Naive thymus-derived CD4-positive, alpha-beta T cell (primary cell): Measurements from ENCODE around the gene HS2ST1. TPM values are rescaled to one million over a fixed set of nuclear protein-coding genes. Genes with fewer than 3 reads are reported as not detected.

ENCODE experiments used
- ATAC-seq: fragments of 150-1000 bp; cut with Tn5 transposase; 2 replicates; pipeline ENCODE4 v1.10.0; 2021; ENCODE audit warnings: mild to moderate bottlenecking, moderate library complexity
- CTCF ChIA-PET: fragments of 350-600 bp; sonication (Branson Sonifier 250); formaldehyde crosslinking; loops from one replicate; lab custom pipeline; 2021; ENCODE audit warnings: antibody characterized with exemption; lab: Charles Lee
- POLR2A ChIA-PET: fragments of 350-600 bp; sonication (Branson Sonifier 250); formaldehyde crosslinking; loops from one replicate; lab custom pipeline; 2021; ENCODE audit warnings: antibody characterized with exemption, inconsistent platforms; lab: Charles Lee
- DNase-seq, 9 donors: peaks; one replicate each; pipeline versions ENCODE4 v3.0.0 to v3.0.0-alpha.2; 2020 to 2022; ENCODE audit warnings: mixed read lengths in 1 of 9
- H3K27ac ChIP-seq: one replicate; pipeline ENCODE4 v1.7.0; 2013; ENCODE audit warnings: mild to moderate bottlenecking, low read depth, low read length, moderate library complexity
- H3K27me3 ChIP-seq, 2 donors: one replicate each; pipeline ENCODE4 v1.7.0; 2013; ENCODE audit warnings: low read length in 2 of 2, mild to moderate bottlenecking in 2 of 2, moderate library complexity in 2 of 2; ENCODE audit not compliant: control insufficient read depth in 2 of 2, insufficient read depth in 2 of 2
- H3K36me3 ChIP-seq, 3 experiments: 1 replicate in 2 of 3; 2 replicates in 1 of 3; pipeline ENCODE4 v1.7.0; 2013; ENCODE audit warnings: low read length in 3 of 3, mild to moderate bottlenecking in 3 of 3, moderate library complexity in 1 of 3; ENCODE audit not compliant: insufficient read depth in 3 of 3, control insufficient read depth in 2 of 3
- H3K4me1 ChIP-seq, 2 donors: one replicate each; pipeline ENCODE4 v1.7.0; 2013; ENCODE audit warnings: low read length in 2 of 2, mild to moderate bottlenecking in 2 of 2, moderate library complexity in 1 of 2; ENCODE audit not compliant: control insufficient read depth in 2 of 2, insufficient read depth in 2 of 2
- H3K4me3 ChIP-seq: 2 replicates; pipeline ENCODE4 v1.7.0; 2013; ENCODE audit warnings: mild to moderate bottlenecking, low read length
- H3K9me3 ChIP-seq, 3 experiments: 1 replicate in 2 of 3; 2 replicates in 1 of 3; pipeline ENCODE4 v1.7.0; 2013; ENCODE audit warnings: low read length in 3 of 3; ENCODE audit not compliant: control insufficient read depth in 2 of 3
- H3K27ac Mint-ChIP-seq, 9 donors: one replicate each; pipeline ENCODE4 v1.8.0; 2020 to 2022; ENCODE audit warnings: mixed read lengths in 9 of 9, mild to moderate bottlenecking in 8 of 9, moderate library complexity in 5 of 9, inconsistent platforms in 2 of 9
- H3K27me3 Mint-ChIP-seq, 5 donors: one replicate each; pipeline ENCODE4 v1.8.0; 2021 to 2022; ENCODE audit warnings: mixed read lengths in 5 of 5, mild to moderate bottlenecking in 1 of 5
- H3K36me3 Mint-ChIP-seq, 5 donors: one replicate each; pipeline ENCODE4 v1.8.0; 2020 to 2022; ENCODE audit warnings: mixed read lengths in 5 of 5, mild to moderate bottlenecking in 3 of 5, inconsistent platforms in 1 of 5
- H3K4me1 Mint-ChIP-seq, 7 donors: one replicate each; pipeline ENCODE4 v1.8.0; 2020 to 2022; ENCODE audit warnings: mixed read lengths in 7 of 7, mild to moderate bottlenecking in 3 of 7, inconsistent platforms in 1 of 7
- H3K4me3 Mint-ChIP-seq, 10 donors: one replicate each; pipeline ENCODE4 v1.8.0; 2020 to 2022; ENCODE audit warnings: mild to moderate bottlenecking in 10 of 10, mixed read lengths in 10 of 10, moderate library complexity in 6 of 10, inconsistent platforms in 2 of 10
- H3K9me3 Mint-ChIP-seq, 11 donors: one replicate each; pipeline ENCODE4 v1.8.0; 2020 to 2022; ENCODE audit warnings: mixed read lengths in 11 of 11, mild to moderate bottlenecking in 4 of 11, inconsistent platforms in 1 of 11, moderate library complexity in 1 of 11
- intact Hi-C, 2 donors: fragments of 100-400 bp; cut with micrococcal nuclease; formaldehyde crosslinking; loops; one replicate each; pipeline ENCODE4 v1.15.1; 2023
- polyA plus RNA-seq, 2 donors: library from polyadenylated mRNA; unstranded; fragments of 300-500 nt; fragmentation: Illumina TruSeq; gene quantifications; one replicate each; pipeline ENCODE4 v1.2.3, GENCODE V29; 2021
- total RNA-seq, 6 experiments: library from RNA in 5 of 6; stranded (reverse) in 5 of 6; gene quantifications; 1 replicate in 5 of 6; 2 replicates in 1 of 6; pipeline ENCODE4 v1.2.3 and lab custom pipeline; 2021 to 2026

The HS2ST1 gene
- total and polyA plus RNA-seq, 7 experiments from 2014 or later, result 7.1 to 18.3 (median 10.2) TPM

- Mint-ChIP-seq H3K27ac (no peak overlapping the region), H3K4me3 (no peak overlapping the region), H3K4me1 (no peaks in the 10 kb centered on the region), H3K36me3 (peaks cover 5 to 42% (median 16%) of the 10 kb centered on the region in 5 donors), H3K9me3 (peaks cover 0 to 15% (median 6%) of the 10 kb centered on the region in 11 donors), H3K27me3 (no peaks in the 10 kb centered on the region)
- H3K4me1 ChIP-seq, result no peaks in the 10 kb centered on the region
- H3K27ac ChIP-seq, result no peak overlapping the region
- DNase-seq (no peak), ATAC-seq (no peak)
- no peaks in the 10 kb centered on the region for H3K36me3 ChIP-seq
- intact Hi-C loops, result no loop called here
- H3K9me3 ChIP-seq, result peaks cover 0 to 8% (median 0%) of the 10 kb centered on the region in 3 experiments
- H3K27me3 ChIP-seq, result no peaks in the 10 kb centered on the region
- ChIA-PET POLR2A (no interaction called here), CTCF (no interaction called here)
- no peak overlapping the region for H3K4me3 ChIP-seq
These were observed 190.5 kb downstream of the HS2ST1 start for GRCh38 chr1:87104945-87105344.

GRCh38 chr1:87106144-87106543 lies 191.7 kb downstream of the HS2ST1 start:
- no peak overlapping the region for H3K27ac Mint-ChIP-seq
- ChIA-PET POLR2A (no interaction called here), CTCF (no interaction called here)
- no peaks in the 10 kb centered on the region for H3K36me3 ChIP-seq
- H3K4me3 Mint-ChIP-seq, result no peak overlapping the region
- H3K9me3 Mint-ChIP-seq, result peaks cover 0 to 6% (median 4%) of the 10 kb centered on the region in 11 donors
- peaks cover 5 to 35% (median 16%) of the 10 kb centered on the region in 5 donors for H3K36me3 Mint-ChIP-seq
- H3K4me3 ChIP-seq, result no peak overlapping the region
- ATAC-seq, result no peak
- H3K9me3 ChIP-seq, result no peaks in the 10 kb centered on the region
- no peaks in the 10 kb centered on the region for H3K4me1 Mint-ChIP-seq
- H3K27me3 Mint-ChIP-seq, result no peaks in the 10 kb centered on the region
- no peak for DNase-seq
- intact Hi-C loops, result no loop called here
- no peak overlapping the region for H3K27ac ChIP-seq
- H3K4me1 ChIP-seq, result no peaks in the 10 kb centered on the region
- no peaks in the 10 kb centered on the region for H3K27me3 ChIP-seq

GRCh38 chr1:87106867-87107266 lies 192.4 kb downstream of the HS2ST1 start:
- CTCF ChIA-PET, result no interaction called here

GRCh38 chr1:87108228-87108627 lies 193.8 kb downstream of the HS2ST1 start:
- Mint-ChIP-seq H3K36me3 (peaks cover 0 to 25% (median 6%) of the 10 kb centered on the region in 5 donors), H3K4me3 (no peak overlapping the region), H3K4me1 (no peaks in the 10 kb centered on the region), H3K9me3 (no peaks in the 10 kb centered on the region), H3K27ac (no peak overlapping the region), H3K27me3 (no peaks in the 10 kb centered on the region)
- H3K9me3 ChIP-seq, result no peaks in the 10 kb centered on the region
- no peaks in the 10 kb centered on the region for H3K27me3 ChIP-seq
- H3K36me3 ChIP-seq, result no peaks in the 10 kb centered on the region
- DNase-seq (no peak), ATAC-seq (no peak)
- H3K4me3 ChIP-seq, result no peak overlapping the region
- H3K27ac ChIP-seq, result no peak overlapping the region
- CTCF ChIA-PET, result no interaction called here
- intact Hi-C loops, result no loop called here
- no peaks in the 10 kb centered on the region for H3K4me1 ChIP-seq
- POLR2A ChIA-PET, result no interaction called here

More at GRCh38 chr1:87106867-87107266, 192.4 kb downstream of the HS2ST1 start:
- H3K27ac ChIP-seq, result no peak overlapping the region
- no peaks in the 10 kb centered on the region for H3K9me3 Mint-ChIP-seq
- H3K4me3 Mint-ChIP-seq, result no peak overlapping the region
- no peaks in the 10 kb centered on the region for H3K27me3 Mint-ChIP-seq
- no peak overlapping the region for H3K27ac Mint-ChIP-seq
- POLR2A ChIA-PET, result no interaction called here
- peaks cover 0 to 28% (median 10%) of the 10 kb centered on the region in 5 donors for H3K36me3 Mint-ChIP-seq
- H3K4me1 ChIP-seq, result no peaks in the 10 kb centered on the region
- no peak for DNase-seq
- H3K9me3 ChIP-seq, result no peaks in the 10 kb centered on the region
- no peaks in the 10 kb centered on the region for H3K36me3 ChIP-seq
- H3K4me3 ChIP-seq, result no peak overlapping the region
- no peaks in the 10 kb centered on the region for H3K27me3 ChIP-seq
- intact Hi-C loops, result no loop called here
- ATAC-seq, result no peak
- H3K4me1 Mint-ChIP-seq, result no peaks in the 10 kb centered on the region

GRCh38 chr1:87108814-87109411 lies 194.5 kb downstream of the HS2ST1 start:
- ATAC-seq (no peak), DNase-seq (no peak)
- ChIA-PET CTCF (interaction anchor here (1.0 kb wide), 1 partner anchor 25 kb away, joined by 3 read pairs; no protein-coding TSS in a partner anchor), POLR2A (no interaction called here)
- Histone ChIP-seq H3K27me3 (no peaks in the 10 kb centered on the region), H3K9me3 (no peaks in the 10 kb centered on the region), H3K4me3 (no peak overlapping the region), H3K4me1 (no peaks in the 10 kb centered on the region), H3K36me3 (no peaks in the 10 kb centered on the region), H3K27ac (no peak overlapping the region)
- Mint-ChIP-seq H3K9me3 (no peaks in the 10 kb centered on the region), H3K27me3 (no peaks in the 10 kb centered on the region), H3K4me3 (no peak overlapping the region), H3K36me3 (peaks cover 0 to 19% (median 4%) of the 10 kb centered on the region in 5 donors), H3K27ac (no peak overlapping the region), H3K4me1 (no peaks in the 10 kb centered on the region)
- intact Hi-C loops, result no loop called here

- ChIA-PET CTCF (no interaction called here), POLR2A (no interaction called here)
- ATAC-seq, result no peak
- Mint-ChIP-seq H3K36me3 (peaks cover 0 to 4% (median 0%) of the 10 kb centered on the region in 5 donors), H3K27me3 (no peaks in the 10 kb centered on the region), H3K4me1 (no peaks in the 10 kb centered on the region), H3K9me3 (no peaks in the 10 kb centered on the region), H3K4me3 (no peak overlapping the region), H3K27ac (no peak overlapping the region)
- H3K36me3 ChIP-seq, result no peaks in the 10 kb centered on the region
- no peaks in the 10 kb centered on the region for H3K4me1 ChIP-seq
- no peaks in the 10 kb centered on the region for H3K9me3 ChIP-seq
- intact Hi-C loops, result no loop called here
- no peaks in the 10 kb centered on the region for H3K27me3 ChIP-seq
- no peak overlapping the region for H3K27ac ChIP-seq
- no peak for DNase-seq
- no peak overlapping the region for H3K4me3 ChIP-seq
These were observed 197.4 kb downstream of the HS2ST1 start for GRCh38 chr1:87111659-87112371.

GRCh38 chr1:87113313-87113712 lies 198.9 kb downstream of the HS2ST1 start:
- Histone ChIP-seq H3K27me3 (no peaks in the 10 kb centered on the region), H3K4me3 (no peak overlapping the region), H3K27ac (no peak overlapping the region), H3K9me3 (no peaks in the 10 kb centered on the region), H3K4me1 (no peaks in the 10 kb centered on the region), H3K36me3 (no peaks in the 10 kb centered on the region)
- ATAC-seq, result no peak
- intact Hi-C loops, result no loop called here
- no peaks in the 10 kb centered on the region for H3K27me3 Mint-ChIP-seq
- DNase-seq, result no peak
- peaks cover 0 to 4% (median 0%) of the 10 kb centered on the region in 5 donors for H3K36me3 Mint-ChIP-seq
- H3K4me1 Mint-ChIP-seq, result no peaks in the 10 kb centered on the region
- no peaks in the 10 kb centered on the region for H3K9me3 Mint-ChIP-seq
- ChIA-PET CTCF (no interaction called here), POLR2A (no interaction called here)
- H3K4me3 Mint-ChIP-seq, result no peak overlapping the region
- H3K27ac Mint-ChIP-seq, result no peak overlapping the region
